A549 treated with AZD2906 at 1 μM for 4 hours (cell line): ENCODE data around the gene ZG16B. TPM values are rescaled to one million over a fixed set of nuclear protein-coding genes. Genes with fewer than 3 reads are reported as not detected.

Experiments
- total RNA-seq: library from RNA; stranded (reverse); fragments of 200-300 nt; extraction: Qiagen RNA extraction; gene quantifications from 5 replicates; pipeline ENCODE4 v1.2.3, GENCODE V29; 2022

ZG16B gene
- total RNA-seq = 0.37 to 0.96 TPM (median 0.92 TPM) in 5 replicates

GRCh38 chr16:2829501-2830354 lies at the start of gene ZG16B:
TSS of gene ZG16B (plus strand) at chr16:2830303. CDS start at chr16:2830442, 139 bp downstream.

GRCh38 chr16:2787406-2787805 lies 42.7 kb upstream of the ZG16B start, which contains the start of gene PRSS33:
TSS of gene PRSS33 (minus strand) at chr16:2787560. CDS start at chr16:2786547, 1,013 bp downstream.

GRCh38 chr16:2816751-2817339 lies 13.3 kb upstream of the ZG16B start, which contains the start of gene PRSS21:
TSS of gene PRSS21 (plus strand) at chr16:2817237. CDS start at chr16:2817269, 32 bp downstream.

DNA sequence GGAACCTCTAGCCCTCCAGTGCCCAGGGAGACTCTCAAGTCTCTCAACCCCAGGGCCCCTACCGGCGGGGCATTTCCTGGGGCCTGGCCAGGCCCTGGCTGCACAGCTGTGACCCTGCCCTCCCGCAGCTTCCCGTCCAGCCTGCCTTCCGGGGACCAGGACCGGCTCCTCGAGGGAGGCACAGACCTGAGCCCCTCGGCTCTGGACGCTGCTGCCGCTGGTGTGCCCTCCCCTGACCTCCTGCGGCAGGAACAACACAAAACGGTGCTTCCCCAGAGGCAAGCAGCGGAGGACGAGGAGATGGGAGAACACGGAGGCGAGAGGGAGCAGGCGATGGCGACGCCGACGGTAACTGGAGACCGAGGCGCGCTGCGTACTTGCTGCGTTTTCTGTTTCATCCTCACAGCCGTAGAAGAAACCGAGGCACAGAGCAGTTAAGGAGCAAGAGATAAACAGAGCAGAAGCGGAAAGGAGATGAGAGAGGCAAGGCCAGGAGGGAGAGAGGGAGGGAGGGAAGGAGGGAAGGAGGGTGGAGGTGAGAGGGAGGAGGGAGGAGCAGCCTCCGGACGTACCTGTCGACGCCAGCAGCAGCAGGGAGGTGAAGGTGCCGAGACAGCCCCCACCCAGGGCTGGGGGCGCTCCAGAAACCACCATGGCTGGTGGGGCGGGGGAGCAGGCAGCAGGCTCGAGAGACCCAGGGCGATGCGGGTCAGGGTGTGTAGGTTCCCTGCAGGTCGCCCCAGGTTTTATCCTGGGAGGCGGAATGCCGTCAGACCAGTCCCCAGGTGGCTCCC lies 27.5 kb downstream of the ZG16B start, which contains the start of gene PRSS22:
PRSS22 (minus strand) TSS at position 720 of the 794 bp plus-strand sequence; CDS start at position 654, 66 bp downstream.

Other genes with a start within 250 kb of the ZG16B start
- 35.2 to 44.7 TPM (median 40.1 TPM) in 5 replicates for gene KCTD5, start 147.8 kb upstream of the ZG16B start, total RNA-seq
- 1.1 to 2.3 TPM (median 1.8 TPM) in 5 replicates for gene PRSS27, start 110.1 kb upstream of the ZG16B start, total RNA-seq
- gene SRRM2, start 77.7 kb upstream of the ZG16B start, total RNA-seq = 310 to 432 TPM (median 410 TPM) in 5 replicates
- gene ELOB, start 53.0 kb upstream of the ZG16B start, total RNA-seq = 453 to 554 TPM (median 517 TPM) in 5 replicates
- 0.05 to 0.06 TPM in 2 of 5 replicates, not detected in the others for gene PRSS33, start 42.7 kb upstream of the ZG16B start, total RNA-seq
- not detected in 5 replicates for gene PRSS41, start 31.8 kb upstream of the ZG16B start, total RNA-seq
- 0.11 to 0.28 TPM (median 0.14 TPM) in 5 replicates for gene PRSS21, start 13.1 kb upstream of the ZG16B start, total RNA-seq
- 0.50 to 0.98 TPM (median 0.78 TPM) in 5 replicates for gene PRSS22, start 27.9 kb downstream of the ZG16B start, total RNA-seq
- 44.5 to 53.1 TPM (median 50.0 TPM) in 5 replicates for gene FLYWCH2, start 52.9 kb downstream of the ZG16B start, total RNA-seq
- 17.2 to 24.4 TPM (median 23.8 TPM) in 5 replicates for gene FLYWCH1, start 81.6 kb downstream of the ZG16B start, total RNA-seq
- gene KREMEN2, start 134.0 kb downstream of the ZG16B start, total RNA-seq = 1.4 to 2.0 TPM (median 1.8 TPM) in 5 replicates
- 34.7 to 46.3 TPM (median 44.9 TPM) in 5 replicates for gene PAQR4, start 139.0 kb downstream of the ZG16B start, total RNA-seq
- 67.8 to 94.9 TPM (median 91.6 TPM) in 5 replicates for gene PKMYT1, start 150.1 kb downstream of the ZG16B start, total RNA-seq
- 0.25 to 0.37 TPM (median 0.31 TPM) in 5 replicates for gene CLDN9, start 182.6 kb downstream of the ZG16B start, total RNA-seq
- 0.18 to 0.44 TPM (median 0.29 TPM) in 5 replicates for gene CLDN6, start 187.9 kb downstream of the ZG16B start, total RNA-seq
- 400 to 615 TPM (median 501 TPM) in 5 replicates for gene TNFRSF12A, start 190.1 kb downstream of the ZG16B start, total RNA-seq
- gene HCFC1R1, start 193.6 kb downstream of the ZG16B start, total RNA-seq = 208 to 263 TPM (median 244 TPM) in 5 replicates
- 25.1 to 35.5 TPM (median 32.7 TPM) in 5 replicates for gene THOC6, start 193.7 kb downstream of the ZG16B start, total RNA-seq
- gene BICDL2, start 206.6 kb downstream of the ZG16B start, total RNA-seq = not detected in 5 replicates
- gene MMP25, start 216.3 kb downstream of the ZG16B start, total RNA-seq = 0.89 to 1.4 TPM (median 1.3 TPM) in 5 replicates
- gene IL32, start 235.3 kb downstream of the ZG16B start, total RNA-seq = 23.0 to 37.5 TPM (median 30.1 TPM) in 5 replicates